ENCODE measurements around the gene COBLL1.

Gene COBLL1

DNA sequence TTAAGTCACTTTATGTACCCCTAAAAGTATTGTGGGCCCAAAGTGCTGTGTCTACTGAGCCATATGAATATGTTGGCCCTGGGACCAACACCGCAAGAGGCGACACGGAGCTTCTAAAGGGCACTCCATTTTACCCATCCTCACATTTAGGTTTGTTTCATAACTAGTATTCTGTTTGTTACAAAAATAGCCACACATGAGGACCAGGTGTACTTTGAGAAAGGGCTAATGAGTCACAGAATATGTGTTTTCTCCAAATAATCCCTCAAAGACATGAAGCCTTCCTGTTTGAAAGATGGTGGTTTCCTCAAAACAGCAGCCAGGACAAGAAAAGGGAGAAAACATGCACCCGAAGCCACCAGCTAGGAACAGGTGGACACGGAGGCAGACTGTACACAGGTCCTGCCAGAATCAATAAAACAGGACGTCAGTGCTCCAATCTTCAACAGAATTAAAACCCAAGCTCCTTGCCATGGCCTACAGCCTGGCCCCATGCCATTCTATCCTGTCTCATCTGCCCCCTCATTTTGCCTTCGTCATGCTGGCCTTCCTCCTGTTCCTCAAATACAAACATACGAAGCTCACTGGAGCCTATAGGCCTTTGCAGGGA, 198.6 kb downstream of the COBLL1 start:
- TF ChIP-seq, protein P1, sequence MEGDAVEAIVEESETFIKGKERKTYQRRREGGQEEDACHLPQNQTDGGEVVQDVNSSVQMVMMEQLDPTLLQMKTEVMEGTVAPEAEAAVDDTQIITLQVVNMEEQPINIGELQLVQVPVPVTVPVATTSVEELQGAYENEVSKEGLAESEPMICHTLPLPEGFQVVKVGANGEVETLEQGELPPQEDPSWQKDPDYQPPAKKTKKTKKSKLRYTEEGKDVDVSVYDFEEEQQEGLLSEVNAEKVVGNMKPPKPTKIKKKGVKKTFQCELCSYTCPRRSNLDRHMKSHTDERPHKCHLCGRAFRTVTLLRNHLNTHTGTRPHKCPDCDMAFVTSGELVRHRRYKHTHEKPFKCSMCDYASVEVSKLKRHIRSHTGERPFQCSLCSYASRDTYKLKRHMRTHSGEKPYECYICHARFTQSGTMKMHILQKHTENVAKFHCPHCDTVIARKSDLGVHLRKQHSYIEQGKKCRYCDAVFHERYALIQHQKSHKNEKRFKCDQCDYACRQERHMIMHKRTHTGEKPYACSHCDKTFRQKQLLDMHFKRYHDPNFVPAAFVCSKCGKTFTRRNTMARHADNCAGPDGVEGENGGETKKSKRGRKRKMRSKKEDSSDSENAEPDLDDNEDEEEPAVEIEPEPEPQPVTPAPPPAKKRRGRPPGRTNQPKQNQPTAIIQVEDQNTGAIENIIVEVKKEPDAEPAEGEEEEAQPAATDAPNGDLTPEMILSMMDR (IDR thresholded peaks at IDR 0.05; ENCODE audit: low read depth, low read length, missing control alignments) = no peak
- no peak overlapping the region for H3K4me3 ChIP-seq (replicated peaks; ENCODE audit: low read depth, low read length)
- DNase-seq (ENCODE audit: extremely low read depth, low read depth) = no peak

DNA sequence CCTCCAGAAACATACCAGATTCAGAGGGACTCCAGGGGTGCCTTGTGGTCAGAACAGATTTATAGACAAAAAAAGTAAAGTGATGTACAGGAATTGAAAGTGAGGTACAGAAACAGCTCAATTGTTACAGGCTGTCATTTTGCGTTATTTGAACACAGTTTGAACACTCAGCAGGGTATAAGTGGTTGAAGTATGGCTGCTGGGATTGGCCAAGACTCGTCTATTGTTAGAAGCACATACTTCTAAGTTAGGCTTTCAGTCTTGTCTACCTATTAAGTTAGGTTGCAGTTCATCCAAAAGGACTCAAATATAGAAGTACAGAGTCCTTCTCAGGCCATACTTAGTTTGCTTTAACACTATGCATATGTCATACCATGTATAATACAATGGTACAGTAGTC, 199.4 kb downstream of the COBLL1 start:
- H3K4me3 ChIP-seq (replicated peaks; ENCODE audit: low read depth, low read length) = no peak overlapping the region
- no peak for DNase-seq (ENCODE audit: extremely low read depth, low read depth)
- TF ChIP-seq, protein P1 (IDR thresholded peaks at IDR 0.05; ENCODE audit: low read depth, low read length, missing control alignments) = no peak
